Measurements from ENCODE around the gene ATP6V1C2.

DNA sequence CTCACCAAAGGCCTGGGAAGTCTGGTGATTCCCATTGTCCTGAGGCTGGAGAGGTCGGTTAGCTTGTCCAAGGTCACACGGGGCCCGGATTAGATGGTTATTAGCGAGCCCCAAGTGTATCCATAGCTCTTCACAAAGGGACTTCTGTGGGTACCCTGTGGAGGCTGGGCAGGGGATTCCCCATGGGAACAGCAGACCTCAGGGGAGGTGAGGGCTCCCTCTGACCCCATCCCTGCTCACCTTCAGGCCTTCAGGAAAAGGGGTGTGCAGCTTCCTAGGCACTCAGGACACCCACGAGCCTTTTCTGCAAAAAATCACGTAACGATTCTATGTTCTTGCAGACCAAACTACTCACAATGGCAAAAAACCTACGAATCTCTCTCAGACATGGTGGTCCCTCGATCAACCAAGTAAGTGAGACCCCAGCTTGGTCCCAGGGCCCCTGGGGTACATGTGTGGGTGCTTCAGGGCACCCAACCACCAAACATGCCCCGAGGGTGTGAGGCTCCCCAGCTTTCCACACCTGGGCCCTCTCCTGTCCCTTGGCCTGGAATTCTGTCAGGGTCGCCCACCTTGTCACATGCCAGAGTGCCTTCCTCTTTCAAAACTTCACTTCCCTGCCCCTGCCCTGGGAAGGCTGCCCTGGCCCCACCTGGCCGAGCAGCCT lies 50.9 kb downstream of the ATP6V1C2 start:
- TF ChIP-seq POLR2A (IDR thresholded peaks at IDR 0.05; ENCODE audit: low read depth, low read length) (no peak), RAD21 (IDR thresholded peaks at IDR 0.05; ENCODE audit: low read length) (no peak), CHD1 (IDR thresholded peaks at IDR 0.05; ENCODE audit: low read depth, low read length) (no peak), RFX5 (IDR thresholded peaks at IDR 0.05; ENCODE audit: low read depth, low read length) (no peak), MAZ (IDR thresholded peaks at IDR 0.05; ENCODE audit: borderline replicate concordance, low read depth, low read length) (no peak), MXI1 (IDR thresholded peaks at IDR 0.05; ENCODE audit: borderline replicate concordance, low read depth, low read length) (no peak), SMC3 (IDR thresholded peaks at IDR 0.05; ENCODE audit: low read depth, low read length) (no peak), CEBPB (IDR thresholded peaks at IDR 0.05; ENCODE audit: low read depth, low read length) (no peak), BHLHE40 (IDR thresholded peaks at IDR 0.05; ENCODE audit: low read depth, low read length) (no peak), NFE2L2 (IDR thresholded peaks at IDR 0.05; ENCODE audit: low read depth, low read length) (no peak)
- TF ChIP-seq, protein P1, sequence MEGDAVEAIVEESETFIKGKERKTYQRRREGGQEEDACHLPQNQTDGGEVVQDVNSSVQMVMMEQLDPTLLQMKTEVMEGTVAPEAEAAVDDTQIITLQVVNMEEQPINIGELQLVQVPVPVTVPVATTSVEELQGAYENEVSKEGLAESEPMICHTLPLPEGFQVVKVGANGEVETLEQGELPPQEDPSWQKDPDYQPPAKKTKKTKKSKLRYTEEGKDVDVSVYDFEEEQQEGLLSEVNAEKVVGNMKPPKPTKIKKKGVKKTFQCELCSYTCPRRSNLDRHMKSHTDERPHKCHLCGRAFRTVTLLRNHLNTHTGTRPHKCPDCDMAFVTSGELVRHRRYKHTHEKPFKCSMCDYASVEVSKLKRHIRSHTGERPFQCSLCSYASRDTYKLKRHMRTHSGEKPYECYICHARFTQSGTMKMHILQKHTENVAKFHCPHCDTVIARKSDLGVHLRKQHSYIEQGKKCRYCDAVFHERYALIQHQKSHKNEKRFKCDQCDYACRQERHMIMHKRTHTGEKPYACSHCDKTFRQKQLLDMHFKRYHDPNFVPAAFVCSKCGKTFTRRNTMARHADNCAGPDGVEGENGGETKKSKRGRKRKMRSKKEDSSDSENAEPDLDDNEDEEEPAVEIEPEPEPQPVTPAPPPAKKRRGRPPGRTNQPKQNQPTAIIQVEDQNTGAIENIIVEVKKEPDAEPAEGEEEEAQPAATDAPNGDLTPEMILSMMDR (conservative IDR thresholded peaks at IDR 0.05; ENCODE audit: low read depth, low read length): no peak
- TF ChIP-seq, protein P2, sequence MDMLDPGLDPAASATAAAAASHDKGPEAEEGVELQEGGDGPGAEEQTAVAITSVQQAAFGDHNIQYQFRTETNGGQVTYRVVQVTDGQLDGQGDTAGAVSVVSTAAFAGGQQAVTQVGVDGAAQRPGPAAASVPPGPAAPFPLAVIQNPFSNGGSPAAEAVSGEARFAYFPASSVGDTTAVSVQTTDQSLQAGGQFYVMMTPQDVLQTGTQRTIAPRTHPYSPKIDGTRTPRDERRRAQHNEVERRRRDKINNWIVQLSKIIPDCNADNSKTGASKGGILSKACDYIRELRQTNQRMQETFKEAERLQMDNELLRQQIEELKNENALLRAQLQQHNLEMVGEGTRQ (IDR thresholded peaks at IDR 0.05; ENCODE audit: low read depth, low read length): no peak
